GM12801 (cell line): ENCODE measurements around the gene CFAP74.

Experiments used
- TF ChIP-seq, protein P1 (sequence below): IDR thresholded peaks from one replicate; pipeline ENCODE4 v1.5.1; 2011; ENCODE audit warnings: control low read depth; ENCODE audit not compliant: insufficient read length; ENCODE audit errors: extremely low read depth

CFAP74 gene

DNA sequence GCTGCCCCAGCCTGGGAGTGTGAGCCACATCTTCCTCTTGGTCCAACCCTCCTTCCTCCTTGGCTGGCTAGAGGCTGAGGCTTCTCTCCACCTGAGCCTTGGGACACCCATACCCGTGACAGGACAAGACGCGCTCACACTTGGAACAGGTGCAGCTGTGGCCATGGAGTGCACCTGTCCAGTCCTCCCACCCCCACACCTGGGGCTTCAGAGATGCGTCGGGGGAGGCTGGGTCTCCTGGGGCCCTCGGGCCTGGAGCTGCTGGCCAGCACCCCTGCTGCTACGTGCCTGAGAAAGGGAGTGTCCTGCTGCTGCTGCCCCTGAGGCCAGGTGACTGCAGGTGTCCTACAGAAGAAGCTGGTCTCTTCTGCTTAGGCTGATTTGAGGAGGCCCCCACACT is 47.5 kb downstream of the CFAP74 start:
- TF ChIP-seq, protein P1, sequence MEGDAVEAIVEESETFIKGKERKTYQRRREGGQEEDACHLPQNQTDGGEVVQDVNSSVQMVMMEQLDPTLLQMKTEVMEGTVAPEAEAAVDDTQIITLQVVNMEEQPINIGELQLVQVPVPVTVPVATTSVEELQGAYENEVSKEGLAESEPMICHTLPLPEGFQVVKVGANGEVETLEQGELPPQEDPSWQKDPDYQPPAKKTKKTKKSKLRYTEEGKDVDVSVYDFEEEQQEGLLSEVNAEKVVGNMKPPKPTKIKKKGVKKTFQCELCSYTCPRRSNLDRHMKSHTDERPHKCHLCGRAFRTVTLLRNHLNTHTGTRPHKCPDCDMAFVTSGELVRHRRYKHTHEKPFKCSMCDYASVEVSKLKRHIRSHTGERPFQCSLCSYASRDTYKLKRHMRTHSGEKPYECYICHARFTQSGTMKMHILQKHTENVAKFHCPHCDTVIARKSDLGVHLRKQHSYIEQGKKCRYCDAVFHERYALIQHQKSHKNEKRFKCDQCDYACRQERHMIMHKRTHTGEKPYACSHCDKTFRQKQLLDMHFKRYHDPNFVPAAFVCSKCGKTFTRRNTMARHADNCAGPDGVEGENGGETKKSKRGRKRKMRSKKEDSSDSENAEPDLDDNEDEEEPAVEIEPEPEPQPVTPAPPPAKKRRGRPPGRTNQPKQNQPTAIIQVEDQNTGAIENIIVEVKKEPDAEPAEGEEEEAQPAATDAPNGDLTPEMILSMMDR: no peak

DNA sequence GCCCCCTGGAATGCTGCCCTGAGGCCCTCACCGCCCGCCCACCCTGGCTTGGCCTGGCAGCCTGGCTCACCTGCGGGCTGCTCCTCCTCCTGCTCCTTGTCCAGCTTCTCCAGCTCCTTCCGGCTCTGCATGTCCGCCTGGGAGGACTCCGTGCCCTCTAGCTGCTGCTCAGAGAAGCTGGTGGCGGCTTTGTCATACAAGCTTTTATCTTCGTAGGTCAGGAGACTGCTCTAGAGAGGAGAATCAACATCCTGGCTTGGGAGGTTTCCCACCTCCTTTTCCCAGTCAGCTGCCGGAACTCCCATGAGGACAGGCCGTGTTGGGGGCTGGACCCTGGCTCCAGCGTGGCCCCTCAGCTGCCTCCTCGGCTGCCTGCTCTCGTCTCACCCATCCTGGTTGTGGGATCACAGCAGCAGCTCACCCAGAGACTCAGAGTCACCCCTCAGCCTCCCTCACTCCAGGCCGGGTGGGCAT is 47.9 kb downstream of the CFAP74 start:
- TF ChIP-seq, protein P1: no peak

DNA sequence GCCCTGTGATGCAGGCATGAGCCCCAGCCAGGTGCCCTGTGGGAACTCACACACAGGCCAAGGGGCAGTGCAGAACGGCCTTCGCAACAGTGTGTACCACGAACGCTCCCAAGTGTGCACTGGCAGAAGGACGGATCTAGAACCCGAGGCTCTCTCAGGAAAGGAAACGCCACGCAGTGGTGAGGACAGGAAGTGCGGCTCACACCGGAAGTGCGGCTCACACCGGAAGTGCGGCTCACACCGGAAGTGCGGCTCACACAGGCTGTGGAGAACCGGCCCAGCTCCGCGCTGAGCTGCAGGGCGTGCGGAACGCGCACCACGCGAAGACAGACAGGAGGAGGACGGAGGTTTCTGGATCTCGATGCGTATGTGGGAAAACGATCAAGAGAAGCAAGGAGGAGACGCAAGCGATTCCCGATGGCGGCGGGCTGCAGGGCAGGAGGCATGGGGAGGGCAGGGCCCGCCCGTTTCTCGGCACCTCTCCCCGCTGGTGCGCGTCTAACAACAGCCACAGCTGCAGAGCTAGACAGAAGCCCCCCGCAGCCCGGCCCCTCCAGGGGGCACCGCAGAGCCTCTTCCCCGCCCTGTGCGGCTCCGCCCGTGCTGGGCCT is 48.6 kb downstream of the CFAP74 start:
- TF ChIP-seq, protein P1: no peak

DNA sequence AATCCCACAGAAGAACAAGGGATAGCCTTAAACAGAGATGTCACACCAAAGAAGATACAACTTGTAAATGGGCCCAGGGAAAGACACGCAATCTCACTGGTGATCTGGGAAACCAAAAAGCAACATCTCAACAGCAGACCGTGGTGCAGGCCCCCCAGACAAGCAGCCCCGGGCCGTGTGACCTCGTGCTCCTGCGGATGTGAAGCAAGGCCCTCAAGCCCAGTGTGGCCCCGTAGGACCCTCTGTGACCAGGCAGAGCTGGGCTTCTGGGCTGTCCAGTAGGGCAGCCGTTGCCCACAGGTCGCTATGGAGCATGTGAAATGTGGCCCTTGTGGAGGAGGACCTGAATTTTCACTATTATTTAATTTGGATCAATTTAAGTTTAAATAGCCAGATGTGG is 49.6 kb downstream of the CFAP74 start:
- TF ChIP-seq, protein P1: no peak

DNA sequence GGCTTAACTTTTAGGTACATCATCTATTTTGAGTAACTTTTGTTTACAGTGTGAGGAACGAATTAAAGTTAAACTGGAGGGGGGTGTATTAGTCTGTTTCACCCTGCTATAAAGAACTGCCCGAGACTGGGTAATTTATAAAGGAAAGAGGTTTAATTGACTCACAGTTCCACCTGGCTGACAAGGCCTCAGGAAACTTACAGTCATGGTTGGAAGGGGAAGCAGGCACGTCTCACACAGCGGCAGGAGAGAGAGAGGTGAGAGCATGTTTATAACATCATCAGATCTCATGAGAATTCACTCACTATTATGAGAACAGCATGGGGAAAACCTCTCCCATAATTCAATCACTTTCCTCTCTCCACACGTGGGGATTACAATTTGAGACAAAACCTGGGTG is 52.6 kb downstream of the CFAP74 start:
- TF ChIP-seq, protein P1: no peak

DNA sequence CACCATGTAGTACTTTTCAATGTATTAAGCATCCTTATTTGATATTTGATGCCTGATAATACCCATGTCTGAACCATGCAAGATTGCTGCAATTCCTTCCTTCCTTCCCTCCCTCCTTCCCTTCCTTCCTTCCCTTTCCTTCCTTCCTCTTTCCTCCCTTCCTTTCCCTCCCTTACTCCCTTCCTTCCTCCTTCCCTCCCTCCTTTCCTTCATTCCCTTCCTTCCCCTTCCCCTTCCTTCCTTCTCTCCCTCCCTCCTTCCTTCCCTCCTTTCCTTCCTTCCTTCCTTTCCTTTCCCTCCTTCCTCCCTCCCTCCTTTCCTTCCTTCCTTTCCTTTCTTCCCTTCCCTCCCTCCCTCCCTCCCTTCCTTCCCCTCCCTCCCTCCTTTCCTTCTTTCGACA is 54.8 kb downstream of the CFAP74 start:
- TF ChIP-seq, protein P1: no peak

DNA sequence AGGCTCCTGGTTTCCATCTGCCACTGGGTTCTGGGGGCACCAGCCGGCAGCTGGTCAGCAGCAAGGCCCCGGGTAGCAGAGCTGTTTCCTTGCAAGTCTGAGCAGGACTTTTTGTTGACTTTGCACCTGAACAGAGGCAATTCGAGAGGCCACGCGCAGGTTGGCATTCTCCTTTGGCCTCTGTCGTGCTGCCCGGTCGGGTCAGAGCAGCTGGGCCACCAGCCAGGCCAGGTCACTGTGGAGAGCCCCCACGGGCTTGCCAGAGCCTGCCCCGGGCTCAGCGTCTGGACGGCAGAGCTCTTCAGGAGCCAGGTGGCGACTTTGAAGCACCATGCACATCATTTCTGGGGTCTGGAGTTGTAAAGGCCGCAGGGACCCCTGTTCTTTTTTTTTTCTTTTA is 56.1 kb downstream of the CFAP74 start:
- TF ChIP-seq, protein P1: no peak
